PFSK-1 (cell line): Measurements from ENCODE around the gene PPP3CA.

ENCODE experiments used
- POLR2AphosphoS5 ChIP-seq: IDR thresholded peaks from 2 replicates; pipeline ENCODE4 v1.6.1; 2012; ENCODE audit warnings: low read depth, mild to moderate bottlenecking, control low read depth, low read length, moderate library complexity
- SIN3A ChIP-seq: IDR thresholded peaks from 2 replicates; pipeline ENCODE4 v1.6.1; 2012; ENCODE audit warnings: mild to moderate bottlenecking, low read length, moderate library complexity, borderline replicate concordance; ENCODE audit not compliant: insufficient read depth
- TAF1 ChIP-seq: IDR thresholded peaks from 2 replicates; pipeline ENCODE4 v1.6.1; 2012; ENCODE audit warnings: low read length, control low read depth, borderline replicate concordance; ENCODE audit not compliant: insufficient read depth

DNA sequence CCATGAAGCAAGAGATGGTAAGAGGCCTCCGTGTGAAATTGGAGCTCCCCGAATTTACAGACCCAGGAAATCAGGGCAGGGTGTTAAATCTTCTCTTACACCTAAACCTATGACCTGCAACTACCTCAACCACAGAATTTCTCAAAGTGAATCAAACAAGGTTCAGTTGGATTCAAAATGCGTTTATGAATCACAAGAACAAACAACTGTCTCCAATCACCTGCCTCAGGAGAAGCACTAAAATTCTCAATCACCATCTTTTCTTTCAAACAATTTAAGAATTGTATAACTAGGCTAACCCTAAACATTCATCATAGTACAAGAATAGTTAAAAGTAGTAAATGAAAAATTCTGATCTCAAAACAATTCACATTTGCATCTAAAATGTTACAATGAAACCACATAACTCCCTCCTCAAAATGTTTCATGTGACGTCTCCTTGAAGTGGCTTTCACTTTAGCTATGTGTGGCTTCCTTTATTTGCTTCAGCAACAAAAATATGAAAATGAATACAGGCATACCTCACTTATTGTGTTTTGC lies 19.2 kb downstream of the PPP3CA start:
- TF ChIP-seq SIN3A: no peak
- TF ChIP-seq TAF1: no peak
- no peak for TF ChIP-seq POLR2AphosphoS5
